PC-9 (cell line): ENCODE data around the gene ULK1. TPM values are rescaled to one million over a fixed set of nuclear protein-coding genes. Genes with fewer than 3 reads are reported as not detected.

Experiments
- BruUV-seq: library from RNA; stranded (reverse); fragments of 400-500 nt; replicated peaks from 2 replicates; lab custom pipeline; 2021; lab: Mats Ljungman, UMichigan
- CTCF ChIA-PET: fragments of 300-600 bp; sonication (Branson Sonifier 250); formaldehyde crosslinking; loops from one replicate; lab custom pipeline; 2022; ENCODE audit warnings: antibody characterized with exemption; lab: Charles Lee
- POLR2A ChIA-PET: fragments of 300-600 bp; sonication (Branson Sonifier 250); formaldehyde crosslinking; loops from one replicate; lab custom pipeline; 2022; ENCODE audit warnings: antibody characterized with exemption; ENCODE audit not compliant: unreplicated experiment; lab: Charles Lee
- DNase-seq, 2 experiments: peaks; one replicate each; pipeline versions ENCODE4 v3.0.0 to v3.0.0-alpha.2; 2015 to 2022; ENCODE audit warnings: mixed read lengths in 1 of 2
- H2AFZ ChIP-seq: fragments of 200-600 bp; sonication (generic); 2 replicates; pipeline ENCODE4 v1.8.1; 2017; ENCODE audit warnings: antibody characterized with exemption
- H3F3A ChIP-seq: fragments of 200-600 bp; sonication (generic); 2 replicates; pipeline ENCODE4 v1.8.1; 2017; ENCODE audit warnings: antibody characterized with exemption, mild to moderate bottlenecking, low read depth; ENCODE audit not compliant: insufficient read depth
- H3K27ac ChIP-seq: fragments of 200-600 bp; sonication (generic); 2 replicates; pipeline ENCODE4 v1.6.1; 2016; ENCODE audit warnings: mixed run types
- H3K27me3 ChIP-seq: fragments of 200-600 bp; sonication (generic); 2 replicates; pipeline ENCODE4 v1.6.1; 2016; ENCODE audit warnings: low read depth, mixed run types; ENCODE audit not compliant: insufficient read depth
- H3K36me3 ChIP-seq: fragments of 200-600 bp; sonication (generic); 2 replicates; pipeline ENCODE4 v1.6.1; 2016; ENCODE audit warnings: low read depth, mixed run types
- H3K4me1 ChIP-seq: fragments of 200-600 bp; sonication (generic); replicated peaks from 2 replicates; pipeline ENCODE4 v1.6.1; 2016; ENCODE audit warnings: mixed run types; ENCODE audit not compliant: insufficient read depth
- H3K4me2 ChIP-seq: fragments of 200-600 bp; sonication (generic); 2 replicates; pipeline ENCODE4 v1.6.1; 2017; ENCODE audit warnings: mixed run types
- H3K4me3 ChIP-seq: fragments of 200-600 bp; sonication (generic); 2 replicates; pipeline ENCODE4 v1.6.1; 2016; ENCODE audit warnings: mixed run types
- H3K79me2 ChIP-seq: fragments of 200-600 bp; sonication (generic); 2 replicates; pipeline ENCODE4 v1.6.1; 2017; ENCODE audit warnings: low read depth, mixed run types
- H3K9me2 ChIP-seq: fragments of 200-600 bp; sonication (generic); 2 replicates; pipeline ENCODE4 v1.8.1; 2017; ENCODE audit warnings: mild to moderate bottlenecking; ENCODE audit not compliant: insufficient read depth
- H3K9me3 ChIP-seq: fragments of 200-600 bp; sonication (generic); 2 replicates; pipeline ENCODE4 v1.8.1; 2016; ENCODE audit warnings: low read depth; ENCODE audit not compliant: insufficient read depth
- H4K20me1 ChIP-seq: fragments of 200-600 bp; sonication (generic); 2 replicates; pipeline ENCODE4 v1.8.1; 2017; ENCODE audit not compliant: insufficient read depth
- CTCF ChIP-seq: fragments of 200-600 bp; sonication (generic); conservative IDR thresholded peaks from 2 replicates; pipeline ENCODE4 v1.6.1; 2017; ENCODE audit warnings: mixed run types, antibody characterized with exemption, mild to moderate bottlenecking, moderate library complexity
- EZH2 ChIP-seq: fragments of 200-600 bp; sonication (generic); IDR thresholded peaks from 2 replicates; pipeline ENCODE4 v1.8.0; 2017; ENCODE audit warnings: antibody characterized with exemption, low read depth
- intact Hi-C: fragments of 100-400 bp; cut with micrococcal nuclease; formaldehyde crosslinking; loops from one replicate; pipeline ENCODE4 v1.10.0; 2022; ENCODE audit not compliant: unreplicated experiment
- total RNA-seq: library from RNA; stranded (reverse); gene quantifications from 2 replicates; pipeline ENCODE4 v1.2.3, GENCODE V29; 2021

ULK1 gene
- total RNA-seq, 1 experiment from 2014 or later = 70.5 TPM

GRCh38 chr12:131856366-131857097 is 37.9 kb upstream of the ULK1 start:
- H4K20me1 ChIP-seq = no peaks in the 10 kb centered on the region
- peak overlapping the region; percentile 75 for H3K4me2 ChIP-seq
- TF ChIP-seq CTCF = no peak
- peaks cover 37% of the 10 kb centered on the region for H3F3A ChIP-seq
- no peaks in the 10 kb centered on the region for H3K27me3 ChIP-seq
- ChIA-PET CTCF (no interaction called here), POLR2A (no interaction called here)
- no peak overlapping the region for H3K4me3 ChIP-seq
- no peaks in the 10 kb centered on the region for H3K9me2 ChIP-seq
- no peak for DNase-seq
- no TSS peak for BruUV-seq
- H3K9me3 ChIP-seq = no peaks in the 10 kb centered on the region
- H3K4me1 ChIP-seq = peaks cover 38% of the 10 kb centered on the region
- no peaks in the 10 kb centered on the region for H3K36me3 ChIP-seq
- no peaks in the 10 kb centered on the region for H3K79me2 ChIP-seq
- H3K27ac ChIP-seq = no peak overlapping the region
- intact Hi-C loops = no loop called here
- H2AFZ ChIP-seq = no peak overlapping the region

GRCh38 chr12:131857908-131858850 is 36.2 kb upstream of the ULK1 start:
- H3K27me3 ChIP-seq = no peaks in the 10 kb centered on the region
- H3K4me2 ChIP-seq = no peak overlapping the region
- peaks cover 47% of the 10 kb centered on the region for H3F3A ChIP-seq
- H3K9me2 ChIP-seq = no peaks in the 10 kb centered on the region
- no peak overlapping the region for H2AFZ ChIP-seq
- H3K36me3 ChIP-seq = no peaks in the 10 kb centered on the region
- TF ChIP-seq EZH2 = no peak
- no peak for TF ChIP-seq CTCF
- H4K20me1 ChIP-seq = no peaks in the 10 kb centered on the region
- intact Hi-C loops = no loop called here
- H3K4me3 ChIP-seq = no peak overlapping the region
- no peaks in the 10 kb centered on the region for H3K9me3 ChIP-seq
- H3K27ac ChIP-seq = no peak overlapping the region
- DNase-seq = no peak
- H3K4me1 ChIP-seq = peaks cover 55% of the 10 kb centered on the region
- no peaks in the 10 kb centered on the region for H3K79me2 ChIP-seq
- POLR2A ChIA-PET = no interaction called here
- CTCF ChIA-PET = no interaction called here
- no TSS peak for BruUV-seq

GRCh38 chr12:131860472-131861260 is 33.8 kb upstream of the ULK1 start:
- no peaks in the 10 kb centered on the region for H3K9me2 ChIP-seq
- DNase-seq = peak; percentile 94 to 95
- H2AFZ ChIP-seq = peak overlapping the region; percentile 46; the same call in 1 of the 2 replicates
- intact Hi-C loops = loop anchor here (1.0 kb wide), 3 partner anchors 12 to 40 kb away; no protein-coding TSS in a partner anchor
- ChIA-PET CTCF (interaction anchor here (0.7 kb wide), 2 partner anchors 30 to 94 kb away, joined by 3 to 4 read pairs; no protein-coding TSS in a partner anchor), POLR2A (interaction anchor here (0.7 kb wide), 1 partner anchor 74 kb away, joined by 5 read pairs; no protein-coding TSS in a partner anchor)
- H3K9me3 ChIP-seq = no peaks in the 10 kb centered on the region
- H4K20me1 ChIP-seq = no peaks in the 10 kb centered on the region
- no peaks in the 10 kb centered on the region for H3K36me3 ChIP-seq
- H3K27ac ChIP-seq = peak overlapping the region; percentile 94
- H3K79me2 ChIP-seq = no peaks in the 10 kb centered on the region
- peaks cover 53% of the 10 kb centered on the region for H3F3A ChIP-seq
- H3K27me3 ChIP-seq = no peaks in the 10 kb centered on the region
- peak overlapping the region; percentile 43; the same call in 1 of the 2 replicates for H3K4me3 ChIP-seq
- no peak for TF ChIP-seq CTCF
- peak overlapping the region; percentile 76 for H3K4me2 ChIP-seq
- H3K4me1 ChIP-seq = peaks cover 74% of the 10 kb centered on the region
- BruUV-seq = no TSS peak
